Calu3 (cell line): ENCODE measurements around the gene ZMPSTE24. TPM values are rescaled to one million over a fixed set of nuclear protein-coding genes. Genes with fewer than 3 reads are reported as not detected.

Experiments
- BruUV-seq: library from RNA; stranded (reverse); fragments of 400-500 nt; replicated peaks from 2 replicates; lab custom pipeline; 2021; lab: Mats Ljungman, UMichigan
- CTCF ChIA-PET: fragments of 300-600 bp; sonication (Branson Sonifier 250); formaldehyde crosslinking; loops from one replicate; lab custom pipeline; 2022; ENCODE audit warnings: antibody characterized with exemption; lab: Charles Lee
- DNase-seq: peaks from one replicate; pipeline ENCODE4 v3.0.0; 2022
- H3K27ac Mint-ChIP-seq: one replicate; pipeline ENCODE4 v1.8.0; 2022; ENCODE audit warnings: mixed read lengths; ENCODE audit not compliant: unreplicated experiment
- H3K27me3 Mint-ChIP-seq: one replicate; pipeline ENCODE4 v1.8.0; 2022; ENCODE audit warnings: mixed read lengths; ENCODE audit not compliant: unreplicated experiment
- H3K36me3 Mint-ChIP-seq: one replicate; pipeline ENCODE4 v1.8.0; 2022; ENCODE audit warnings: mild to moderate bottlenecking, moderate library complexity, mixed read lengths; ENCODE audit not compliant: insufficient read depth, unreplicated experiment
- H3K4me1 Mint-ChIP-seq: one replicate; pipeline ENCODE4 v1.8.0; 2022; ENCODE audit warnings: mild to moderate bottlenecking, low read depth, mixed read lengths; ENCODE audit not compliant: unreplicated experiment
- H3K4me3 Mint-ChIP-seq: one replicate; pipeline ENCODE4 v1.8.0; 2022; ENCODE audit warnings: mild to moderate bottlenecking, low read depth, moderate library complexity, mixed read lengths; ENCODE audit not compliant: unreplicated experiment
- H3K9me3 Mint-ChIP-seq: one replicate; pipeline ENCODE4 v1.8.0; 2022; ENCODE audit warnings: low read depth, mixed read lengths; ENCODE audit not compliant: unreplicated experiment
- intact Hi-C: fragments of 100-400 bp; cut with micrococcal nuclease; formaldehyde crosslinking; loops from one replicate; pipeline ENCODE4 v1.10.0; 2022; ENCODE audit not compliant: unreplicated experiment
- total RNA-seq: library from RNA; stranded (reverse); gene quantifications from 2 replicates; pipeline ENCODE4 v1.2.3, GENCODE V29; 2022
- TF ChIP-seq, protein P1 (sequence below): fragments of 200-600 bp; IDR thresholded peaks from one replicate; pipeline ENCODE4 v1.8.0; 2022; ENCODE audit warnings: antibody characterized with exemption; ENCODE audit not compliant: unreplicated experiment

The ZMPSTE24 gene
- total RNA-seq, 1 experiment from 2014 or later, result 62.0 TPM

DNA sequence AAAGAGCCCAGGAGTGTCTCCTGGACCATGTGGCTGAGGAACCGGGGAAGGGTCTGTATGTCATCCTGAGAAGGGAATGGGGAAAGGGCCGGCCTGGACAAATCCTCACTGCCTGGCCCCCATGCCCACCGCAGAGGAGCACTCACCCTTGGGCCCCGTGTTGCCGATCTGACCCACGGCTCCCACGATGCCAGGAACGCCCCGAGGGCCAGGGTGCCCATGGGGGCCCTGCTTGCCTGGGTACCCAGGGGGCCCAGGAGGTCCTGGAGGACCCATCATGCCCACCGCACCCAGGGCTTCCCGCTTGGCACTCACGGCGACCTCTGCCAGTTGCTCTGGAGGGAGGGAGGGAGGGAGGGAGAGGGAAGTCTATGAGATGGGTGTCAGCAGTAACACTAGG is 44.4 kb downstream of the ZMPSTE24 start:
- no peaks in the 10 kb centered on the region for H3K9me3 Mint-ChIP-seq
- no peaks in the 10 kb centered on the region for H3K36me3 Mint-ChIP-seq
- CTCF ChIA-PET, result no interaction called here
- intact Hi-C loops, result no loop called here
- no peak overlapping the region for H3K4me3 Mint-ChIP-seq
- BruUV-seq, result no TSS peak
- peaks cover 7% of the 10 kb centered on the region for H3K4me1 Mint-ChIP-seq
- no peak for DNase-seq
- TF ChIP-seq, protein P1, sequence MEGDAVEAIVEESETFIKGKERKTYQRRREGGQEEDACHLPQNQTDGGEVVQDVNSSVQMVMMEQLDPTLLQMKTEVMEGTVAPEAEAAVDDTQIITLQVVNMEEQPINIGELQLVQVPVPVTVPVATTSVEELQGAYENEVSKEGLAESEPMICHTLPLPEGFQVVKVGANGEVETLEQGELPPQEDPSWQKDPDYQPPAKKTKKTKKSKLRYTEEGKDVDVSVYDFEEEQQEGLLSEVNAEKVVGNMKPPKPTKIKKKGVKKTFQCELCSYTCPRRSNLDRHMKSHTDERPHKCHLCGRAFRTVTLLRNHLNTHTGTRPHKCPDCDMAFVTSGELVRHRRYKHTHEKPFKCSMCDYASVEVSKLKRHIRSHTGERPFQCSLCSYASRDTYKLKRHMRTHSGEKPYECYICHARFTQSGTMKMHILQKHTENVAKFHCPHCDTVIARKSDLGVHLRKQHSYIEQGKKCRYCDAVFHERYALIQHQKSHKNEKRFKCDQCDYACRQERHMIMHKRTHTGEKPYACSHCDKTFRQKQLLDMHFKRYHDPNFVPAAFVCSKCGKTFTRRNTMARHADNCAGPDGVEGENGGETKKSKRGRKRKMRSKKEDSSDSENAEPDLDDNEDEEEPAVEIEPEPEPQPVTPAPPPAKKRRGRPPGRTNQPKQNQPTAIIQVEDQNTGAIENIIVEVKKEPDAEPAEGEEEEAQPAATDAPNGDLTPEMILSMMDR, result no peak
- H3K27me3 Mint-ChIP-seq, result no peaks in the 10 kb centered on the region
- H3K27ac Mint-ChIP-seq, result no peak overlapping the region

DNA sequence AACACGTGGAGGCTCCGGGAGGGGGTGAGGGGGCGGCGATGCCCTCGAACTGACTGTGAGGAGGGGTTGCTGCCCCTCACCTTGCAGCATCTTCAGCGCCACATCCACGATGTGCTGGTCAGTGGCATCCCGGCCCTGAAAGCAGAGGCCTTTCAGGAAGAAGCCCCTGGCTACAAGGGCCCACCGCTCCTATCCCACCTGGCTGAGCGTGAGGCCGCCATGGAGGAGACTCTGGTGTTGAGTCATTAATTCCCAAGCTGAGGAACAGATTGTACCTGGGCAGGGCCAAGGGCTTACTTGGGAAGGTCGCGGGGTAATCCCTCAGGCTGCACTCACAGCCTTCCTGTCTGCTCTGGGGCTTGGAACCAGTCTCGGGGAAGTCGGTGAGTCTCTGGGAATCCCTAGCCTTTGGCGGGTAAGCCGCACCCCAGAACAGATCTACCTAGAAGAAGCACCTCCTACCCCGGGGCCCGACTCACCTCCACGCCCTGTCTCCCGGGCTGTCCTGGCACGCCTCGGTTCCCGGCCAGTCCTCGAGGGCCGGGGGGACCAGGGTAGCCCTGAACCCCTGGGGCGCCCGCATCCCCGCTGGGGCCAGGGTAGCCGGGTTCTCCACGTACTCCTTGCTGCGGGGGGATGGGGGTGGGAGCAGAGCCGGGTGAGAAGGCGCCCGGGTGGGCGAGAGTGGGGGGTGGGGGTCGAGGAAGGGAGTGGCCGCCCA is 45.2 kb downstream of the ZMPSTE24 start:
- TF ChIP-seq, protein P1, result no peak
- Mint-ChIP-seq H3K4me1 (peaks cover 7% of the 10 kb centered on the region), H3K27me3 (no peaks in the 10 kb centered on the region), H3K4me3 (no peak overlapping the region), H3K27ac (no peak overlapping the region), H3K36me3 (no peaks in the 10 kb centered on the region), H3K9me3 (no peaks in the 10 kb centered on the region)
- BruUV-seq, result no TSS peak
- no peak for DNase-seq
- intact Hi-C loops, result no loop called here
- CTCF ChIA-PET, result no interaction called here

DNA sequence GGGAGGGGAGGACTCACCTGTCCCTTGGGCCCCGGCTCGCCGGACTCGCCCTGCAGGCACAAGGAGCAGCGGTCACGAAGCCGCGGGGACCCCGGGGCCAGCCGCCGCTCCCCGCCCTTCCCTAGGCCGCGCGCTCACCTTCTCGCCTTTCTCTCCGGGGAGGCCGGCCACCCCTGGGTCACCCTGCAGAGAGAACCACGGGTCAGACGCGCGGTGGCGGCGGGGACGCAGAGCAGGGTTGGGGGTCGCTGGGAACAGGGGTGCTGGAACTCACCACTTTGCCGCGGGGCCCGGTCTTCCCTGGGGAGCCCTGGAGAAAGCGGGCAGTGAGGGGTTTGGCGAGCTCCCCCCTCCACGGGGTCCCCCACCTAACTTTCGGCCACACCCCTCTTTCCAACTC is 45.8 kb downstream of the ZMPSTE24 start:
- no peaks in the 10 kb centered on the region for H3K27me3 Mint-ChIP-seq
- no peak overlapping the region for H3K27ac Mint-ChIP-seq
- no peaks in the 10 kb centered on the region for H3K9me3 Mint-ChIP-seq
- BruUV-seq, result no TSS peak
- no peaks in the 10 kb centered on the region for H3K36me3 Mint-ChIP-seq
- no peak overlapping the region for H3K4me3 Mint-ChIP-seq
- intact Hi-C loops, result no loop called here
- TF ChIP-seq, protein P1, result no peak
- CTCF ChIA-PET, result no interaction called here
- no peak for DNase-seq
- peaks cover 7% of the 10 kb centered on the region for H3K4me1 Mint-ChIP-seq

DNA sequence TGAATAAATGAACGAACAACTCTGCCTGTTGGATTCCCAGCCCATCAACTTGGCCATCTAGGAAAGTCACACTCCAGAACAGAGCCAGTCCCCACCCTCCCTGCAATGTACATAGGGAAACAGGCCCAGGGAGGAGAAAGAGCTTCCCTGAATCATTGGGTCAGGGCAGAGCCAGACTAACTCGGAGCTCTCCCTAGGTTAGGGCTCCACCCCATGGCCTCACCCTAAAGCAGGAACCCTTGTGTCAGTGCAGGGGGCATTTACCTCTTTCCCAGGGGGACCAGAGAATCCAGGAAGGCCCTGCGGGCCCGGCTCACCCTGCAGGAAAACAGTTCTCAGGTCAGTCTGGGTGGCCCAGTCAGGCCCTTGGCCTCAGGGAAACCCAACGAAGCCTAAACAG is 47.4 kb downstream of the ZMPSTE24 start:
- no peak overlapping the region for H3K27ac Mint-ChIP-seq
- no peaks in the 10 kb centered on the region for H3K27me3 Mint-ChIP-seq
- CTCF ChIA-PET, result no interaction called here
- H3K36me3 Mint-ChIP-seq, result no peaks in the 10 kb centered on the region
- no peak overlapping the region for H3K4me3 Mint-ChIP-seq
- BruUV-seq, result no TSS peak
- TF ChIP-seq, protein P1, result no peak
- peaks cover 7% of the 10 kb centered on the region for H3K4me1 Mint-ChIP-seq
- no peaks in the 10 kb centered on the region for H3K9me3 Mint-ChIP-seq
- no peak for DNase-seq
- intact Hi-C loops, result no loop called here
